Tibial nerve (tissue), 4 donors: ENCODE results near the gene NSUN4. TPM values are rescaled to one million over a fixed set of nuclear protein-coding genes. Genes with fewer than 3 reads are reported as not detected.
A peak's percentile ranks its signal among the peaks of the same experiment; 100 is the strongest.

ENCODE experiments used
- DNase-seq, 2 donors: peaks; one replicate each; pipeline ENCODE4 v3.0.0-alpha.2; 2019; ENCODE audit warnings: low spot score in 2 of 2
- H3K27ac ChIP-seq, 4 donors: fragments of 200-600 bp; sonication (generic) in 3 of 4; one replicate each; pipeline ENCODE4 v1.5.1; 2017 to 2019; ENCODE audit warnings: mild to moderate bottlenecking in 1 of 4
- H3K27me3 ChIP-seq, 2 donors: fragments of 200-600 bp; sonication (generic) in 1 of 2; one replicate each; pipeline versions ENCODE4 v1.5.1 to v1.6.0; 2017 to 2019
- H3K36me3 ChIP-seq, 3 donors: fragments of 200-600 bp; sonication (generic); one replicate each; pipeline ENCODE4 v1.5.1; 2018 to 2019
- H3K4me1 ChIP-seq, 4 donors: fragments of 200-600 bp; sonication (generic) in 3 of 4; one replicate each; pipeline ENCODE4 v1.5.1; 2017 to 2019
- H3K4me3 ChIP-seq, 4 donors: fragments of 200-600 bp; sonication (generic) in 3 of 4; one replicate each; pipeline ENCODE4 v1.5.1; 2017 to 2019; ENCODE audit warnings: mild to moderate bottlenecking in 1 of 4, moderate library complexity in 1 of 4
- H3K9me3 ChIP-seq, 4 donors: fragments of 200-600 bp; sonication (generic) in 3 of 4; one replicate each; pipeline ENCODE4 v1.5.1; 2017 to 2019
- EP300 ChIP-seq, 2 donors: sonication (generic); formaldehyde crosslinking; IDR thresholded peaks; one replicate each; pipeline ENCODE4 v1.6.1; 2017; ENCODE audit warnings: antibody characterized with exemption in 2 of 2, mild to moderate bottlenecking in 1 of 2
- POLR2A ChIP-seq, 2 donors: fragments of 450-650 bp; IDR thresholded peaks; one replicate each; pipeline ENCODE4 v1.6.1; 2017; ENCODE audit warnings: antibody characterized with exemption in 2 of 2, mild to moderate bottlenecking in 2 of 2, moderate library complexity in 2 of 2
- WGBS, 2 donors: methylation state at CpG; one replicate each; pipeline ENCODE4 v1.1.5; 2018; 5-methylcytosine and 5-hydroxymethylcytosine counted together
- total RNA-seq, 4 donors: library from RNA; depleted of rRNA; stranded (reverse); fragments of >200 nt; gene quantifications; one replicate each; pipeline ENCODE4 v1.1.0, GENCODE V29; 2016
- TF ChIP-seq, protein P1 (sequence below), 5 experiments: fragments of 200-600 bp in 3 of 5; fragments of 450-650 bp in 2 of 5; sonication (generic) in 3 of 5; IDR thresholded peaks; one replicate each; pipeline ENCODE4 v1.5.1; 2016 to 2019; ENCODE audit warnings: antibody characterized with exemption in 5 of 5, mild to moderate bottlenecking in 3 of 5, moderate library complexity in 2 of 5

The NSUN4 gene
- total RNA-seq, 4 donors from 2014 or later, result 19.5 to 39.8 (median 31.2) TPM

DNA sequence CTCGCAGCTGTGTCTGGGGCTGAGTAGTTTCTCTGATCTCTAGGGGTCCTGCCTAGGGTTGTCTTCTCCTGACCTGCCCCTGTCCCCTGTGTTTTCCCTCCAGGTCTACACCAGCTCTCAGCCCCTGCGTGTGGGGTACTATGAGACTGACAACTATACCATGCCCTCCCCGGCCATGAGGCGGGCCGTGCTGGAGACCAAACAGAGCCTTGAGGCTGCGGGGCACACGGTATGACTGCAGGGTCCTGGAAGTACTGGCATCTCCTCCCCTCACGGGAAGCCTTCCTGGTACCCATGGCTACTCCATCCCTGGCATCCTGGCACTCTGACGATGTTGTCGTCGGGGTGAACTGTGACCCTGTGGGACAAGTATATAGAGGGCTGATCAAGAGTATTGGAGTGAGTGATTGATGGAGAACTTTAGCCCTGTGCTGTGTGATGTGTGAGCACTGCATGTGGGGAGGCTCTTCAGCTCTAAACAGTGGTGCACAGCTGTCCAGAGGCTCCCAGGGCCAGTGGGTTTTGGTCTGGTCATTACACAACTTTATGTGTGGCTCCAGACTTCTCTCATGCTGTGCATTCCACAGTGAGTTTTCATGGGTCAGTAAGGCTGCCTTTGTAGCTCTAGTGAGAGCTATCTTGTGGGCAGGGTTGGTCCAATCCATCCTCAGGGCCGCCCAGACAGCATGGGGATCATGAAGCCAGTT lies 67.9 kb downstream of the NSUN4 start:
- Histone ChIP-seq H3K27ac (no peak overlapping the region), H3K9me3 (no peaks in the 10 kb centered on the region), H3K4me3 (no peak overlapping the region), H3K27me3 (no peaks in the 10 kb centered on the region), H3K36me3 (peaks cover 0 to 62% (median 0%) of the 10 kb centered on the region in 3 donors), H3K4me1 (peaks cover 0 to 19% (median 7%) of the 10 kb centered on the region in 4 donors)
- TF ChIP-seq EP300 (IDR thresholded peaks at IDR 0.05), result no peak
- TF ChIP-seq, protein P1, sequence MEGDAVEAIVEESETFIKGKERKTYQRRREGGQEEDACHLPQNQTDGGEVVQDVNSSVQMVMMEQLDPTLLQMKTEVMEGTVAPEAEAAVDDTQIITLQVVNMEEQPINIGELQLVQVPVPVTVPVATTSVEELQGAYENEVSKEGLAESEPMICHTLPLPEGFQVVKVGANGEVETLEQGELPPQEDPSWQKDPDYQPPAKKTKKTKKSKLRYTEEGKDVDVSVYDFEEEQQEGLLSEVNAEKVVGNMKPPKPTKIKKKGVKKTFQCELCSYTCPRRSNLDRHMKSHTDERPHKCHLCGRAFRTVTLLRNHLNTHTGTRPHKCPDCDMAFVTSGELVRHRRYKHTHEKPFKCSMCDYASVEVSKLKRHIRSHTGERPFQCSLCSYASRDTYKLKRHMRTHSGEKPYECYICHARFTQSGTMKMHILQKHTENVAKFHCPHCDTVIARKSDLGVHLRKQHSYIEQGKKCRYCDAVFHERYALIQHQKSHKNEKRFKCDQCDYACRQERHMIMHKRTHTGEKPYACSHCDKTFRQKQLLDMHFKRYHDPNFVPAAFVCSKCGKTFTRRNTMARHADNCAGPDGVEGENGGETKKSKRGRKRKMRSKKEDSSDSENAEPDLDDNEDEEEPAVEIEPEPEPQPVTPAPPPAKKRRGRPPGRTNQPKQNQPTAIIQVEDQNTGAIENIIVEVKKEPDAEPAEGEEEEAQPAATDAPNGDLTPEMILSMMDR (IDR thresholded peaks at IDR 0.05), result no peak
- no peak for TF ChIP-seq POLR2A (IDR thresholded peaks at IDR 0.05)
- no peak for DNase-seq
- WGBS, 2 donors, result 90 to 94% methylated on average over 12 of the region's 12 CpGs

GRCh38 chr1:46409063-46409372 lies 68.4 kb downstream of the NSUN4 start:
- DNase-seq, result no peak
- Histone ChIP-seq H3K36me3 (peaks cover 0 to 67% (median 0%) of the 10 kb centered on the region in 3 donors), H3K27ac (no peak overlapping the region), H3K4me3 (no peak overlapping the region), H3K27me3 (no peaks in the 10 kb centered on the region), H3K4me1 (peaks cover 0 to 18% (median 7%) of the 10 kb centered on the region in 4 donors), H3K9me3 (no peaks in the 10 kb centered on the region)
- TF ChIP-seq, protein P1 (IDR thresholded peaks at IDR 0.05), result no peak
- TF ChIP-seq POLR2A (IDR thresholded peaks at IDR 0.05), result no peak
- TF ChIP-seq EP300 (IDR thresholded peaks at IDR 0.05), result no peak
- 71 to 100% methylated on average over 1 of the region's 1 CpG for WGBS, 2 donors

DNA sequence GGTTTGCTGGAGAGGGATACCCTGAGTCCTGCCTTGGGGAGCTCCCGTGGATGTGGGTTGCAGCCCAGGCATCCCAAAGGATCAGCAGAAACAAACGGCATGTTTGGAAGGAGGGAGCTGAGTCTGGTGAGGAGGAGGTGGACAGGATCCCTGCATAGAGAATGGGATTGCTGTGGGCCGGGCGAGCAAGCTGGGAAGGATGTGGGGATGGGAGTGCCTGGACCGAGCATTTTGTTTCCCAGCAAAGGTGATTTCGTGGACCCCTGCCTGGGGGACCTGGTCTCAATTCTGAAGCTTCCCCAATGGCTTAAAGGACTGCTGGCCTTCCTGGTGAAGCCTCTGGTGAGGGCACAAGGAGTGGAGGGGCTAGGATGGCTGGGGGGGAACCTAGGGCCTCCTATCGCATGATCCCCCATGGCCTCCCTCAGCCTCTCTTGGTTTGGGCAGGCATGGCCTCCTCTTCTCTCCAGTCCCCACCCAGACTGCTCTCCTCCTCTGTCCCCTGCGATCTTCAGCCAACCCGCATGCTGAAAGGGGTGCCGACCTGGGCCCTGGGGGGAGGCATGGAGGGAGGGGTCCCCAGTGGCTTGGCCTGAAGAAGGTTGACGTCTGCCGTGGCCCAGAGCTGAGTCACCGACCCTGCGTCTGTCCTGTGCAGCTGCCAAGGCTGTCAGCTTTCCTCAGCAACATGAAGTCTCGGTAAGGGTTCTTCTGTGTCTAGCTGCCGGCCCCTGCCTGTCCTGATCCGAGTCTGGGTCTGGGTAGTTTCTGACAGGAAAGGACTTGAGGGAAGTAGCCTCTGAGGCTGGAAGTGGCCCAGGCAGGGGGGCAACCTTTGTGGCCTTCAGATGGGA lies 69.8 kb downstream of the NSUN4 start:
- H3K4me3 ChIP-seq, result no peak overlapping the region
- DNase-seq, result no peak
- WGBS, 2 donors, result 80 to 84% methylated on average over 13 to 17 of the region's 17 CpGs
- TF ChIP-seq, protein P1 (IDR thresholded peaks at IDR 0.05), result no peak
- TF ChIP-seq POLR2A (IDR thresholded peaks at IDR 0.05), result no peak
- TF ChIP-seq EP300 (IDR thresholded peaks at IDR 0.05), result no peak
- no peaks in the 10 kb centered on the region for H3K27me3 ChIP-seq
- H3K27ac ChIP-seq, result peak overlapping the region in 1 of 4 donors; percentile 27
- H3K36me3 ChIP-seq, result peaks cover 0 to 69% (median 0%) of the 10 kb centered on the region in 3 donors
- peaks cover 0 to 18% (median 7%) of the 10 kb centered on the region in 4 donors for H3K4me1 ChIP-seq
- no peaks in the 10 kb centered on the region for H3K9me3 ChIP-seq

DNA sequence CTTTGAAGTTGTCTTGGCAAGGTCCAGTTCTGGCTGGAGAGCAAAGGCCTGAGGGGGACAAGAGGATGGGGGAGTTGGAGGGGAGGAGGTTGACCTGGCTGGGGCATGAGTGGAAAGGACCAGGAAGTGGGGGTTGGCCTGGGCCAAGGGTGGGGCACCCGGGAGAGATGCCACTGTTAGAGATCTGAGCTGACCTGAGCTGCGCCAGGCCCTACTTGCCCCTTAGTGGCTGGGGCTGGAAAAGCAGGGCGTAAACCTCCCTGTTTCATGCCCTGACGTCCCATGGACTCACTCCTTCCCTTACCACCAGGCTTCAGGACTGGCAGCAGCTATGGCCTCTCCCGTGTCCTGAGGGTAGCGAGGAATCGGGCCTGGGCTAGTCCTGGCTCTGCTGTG lies 70.4 kb downstream of the NSUN4 start:
- H3K9me3 ChIP-seq, result no peaks in the 10 kb centered on the region
- peak overlapping the region in 1 of 4 donors; percentile 27 for H3K27ac ChIP-seq
- no peak for DNase-seq
- no peak for TF ChIP-seq POLR2A (IDR thresholded peaks at IDR 0.05)
- TF ChIP-seq, protein P1 (IDR thresholded peaks at IDR 0.05), result no peak
- TF ChIP-seq EP300 (IDR thresholded peaks at IDR 0.05), result no peak
- H3K27me3 ChIP-seq, result no peaks in the 10 kb centered on the region
- 84 to 86% methylated on average over 7 of the region's 7 CpGs for WGBS, 2 donors
- peaks cover 0 to 12% (median 5%) of the 10 kb centered on the region in 4 donors for H3K4me1 ChIP-seq
- H3K36me3 ChIP-seq, result peaks cover 0 to 69% (median 0%) of the 10 kb centered on the region in 3 donors
- H3K4me3 ChIP-seq, result no peak overlapping the region

Other genes with a start within 250 kb of the NSUN4 start
- gene PIK3R3, start 208.2 kb upstream of the NSUN4 start, total RNA-seq, result 10 to 100 TPM; 13.2 to 32.1 (median 23.2) TPM
- gene TSPAN1, start 165.7 kb upstream of the NSUN4 start, total RNA-seq, result 1 to 10 TPM; 3.0 to 8.6 (median 5.6) TPM
- gene P3R3URF, start 164.3 kb upstream of the NSUN4 start, total RNA-seq, result not detected
- 10 to 100 TPM; 53.8 to 71.5 (median 62.8) TPM for gene POMGNT1, start 142.4 kb upstream of the NSUN4 start, total RNA-seq
- gene LURAP1, start 137.5 kb upstream of the NSUN4 start, total RNA-seq, result 10 to 100 TPM; 19.0 to 26.1 (median 23.8) TPM
- gene RAD54L, start 93.0 kb upstream of the NSUN4 start, total RNA-seq, result 1 to 10 TPM in 3 of 4 donors, not detected in 1; 1.3 to 2.1 (median 1.5) TPM
- 10 to 100 TPM; 80.4 to 83.9 (median 83.2) TPM for gene LRRC41, start 37.2 kb upstream of the NSUN4 start, total RNA-seq
- 100 to 1,000 TPM; 195 to 294 (median 255) TPM for gene UQCRH, start 37.1 kb upstream of the NSUN4 start, total RNA-seq
- 100 to 1,000 TPM in 3 of 4 donors, 10 to 100 TPM in 1; 42.3 to 135 (median 121) TPM for gene FAAH, start 53.5 kb downstream of the NSUN4 start, total RNA-seq
- not detected for gene DMBX1, start 149.0 kb downstream of the NSUN4 start, total RNA-seq
- not detected for gene KNCN, start 210.8 kb downstream of the NSUN4 start, total RNA-seq